Activated naive CD8-positive, alpha-beta T cell treated with anti-CD3 and anti-CD28 coated beads, Interleukin-2, amount 50 U/mL, for 16 hours (primary cell): ENCODE measurements around the gene AMOTL1.
"Not testable (repeated sequence)": the region's sequence is repeated elsewhere in the genome, so short reads cannot be mapped to it uniquely, and the experiment has no call there.

Experiments used
- DNase-seq: peaks from one replicate; pipeline ENCODE4 v3.0.0-alpha.2; 2020; ENCODE audit warnings: low read depth, low spot score

Gene AMOTL1

DNA sequence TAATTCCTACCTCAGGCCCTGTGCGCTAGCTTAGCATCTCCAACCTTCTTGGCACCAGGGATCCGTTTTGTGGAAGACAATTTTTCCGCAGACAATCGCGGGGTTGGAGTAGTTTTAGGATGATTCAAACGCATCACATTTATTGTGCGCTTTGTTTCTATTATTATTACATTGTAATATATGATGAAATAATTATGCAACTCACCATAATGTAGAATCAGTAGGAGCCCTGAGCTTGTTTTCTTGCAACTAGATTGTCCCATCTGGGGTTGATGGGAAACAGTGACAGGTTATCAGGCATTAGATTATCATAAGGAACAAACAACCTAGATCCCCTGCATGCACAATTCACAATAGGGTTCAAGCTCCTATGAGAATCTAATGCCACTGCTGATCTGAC is 52.3 kb downstream of the AMOTL1 start:
- DNase-seq: no peak

- no peak for DNase-seq
Measured at GRCh38 chr11:94821439-94821838, 53.3 kb downstream of the AMOTL1 start.

GRCh38 chr11:94822080-94822479 is 53.9 kb downstream of the AMOTL1 start:
- no peak for DNase-seq

GRCh38 chr11:94823102-94823732 is 55.1 kb downstream of the AMOTL1 start:
- no peak for DNase-seq

GRCh38 chr11:94825031-94825430 is 56.9 kb downstream of the AMOTL1 start:
- no peak for DNase-seq

- no peak for DNase-seq
Measured at GRCh38 chr11:94825481-94825880, 57.3 kb downstream of the AMOTL1 start.

- DNase-seq: no peak
Measured at GRCh38 chr11:94826415-94826814, 58.3 kb downstream of the AMOTL1 start.

DNA sequence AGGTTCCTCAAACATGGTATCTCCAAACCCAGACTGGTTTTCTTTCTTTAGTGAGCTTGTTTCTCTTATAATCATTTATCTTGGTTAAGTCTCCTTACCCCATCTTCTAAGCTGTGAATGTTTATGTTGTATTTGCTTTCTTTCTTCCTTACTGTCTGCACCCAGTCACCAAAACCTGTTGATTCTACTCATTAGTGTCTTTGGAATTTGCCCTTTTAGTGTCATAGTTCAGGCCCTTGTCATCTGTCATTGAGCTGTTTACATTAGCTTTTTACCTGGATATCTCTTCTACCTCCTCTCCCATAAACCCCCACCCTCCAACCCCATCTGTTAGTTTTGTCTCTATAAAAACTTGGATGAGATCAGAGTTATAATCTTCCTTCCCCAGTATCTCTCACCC is 59.9 kb downstream of the AMOTL1 start:
- no peak for DNase-seq

DNA sequence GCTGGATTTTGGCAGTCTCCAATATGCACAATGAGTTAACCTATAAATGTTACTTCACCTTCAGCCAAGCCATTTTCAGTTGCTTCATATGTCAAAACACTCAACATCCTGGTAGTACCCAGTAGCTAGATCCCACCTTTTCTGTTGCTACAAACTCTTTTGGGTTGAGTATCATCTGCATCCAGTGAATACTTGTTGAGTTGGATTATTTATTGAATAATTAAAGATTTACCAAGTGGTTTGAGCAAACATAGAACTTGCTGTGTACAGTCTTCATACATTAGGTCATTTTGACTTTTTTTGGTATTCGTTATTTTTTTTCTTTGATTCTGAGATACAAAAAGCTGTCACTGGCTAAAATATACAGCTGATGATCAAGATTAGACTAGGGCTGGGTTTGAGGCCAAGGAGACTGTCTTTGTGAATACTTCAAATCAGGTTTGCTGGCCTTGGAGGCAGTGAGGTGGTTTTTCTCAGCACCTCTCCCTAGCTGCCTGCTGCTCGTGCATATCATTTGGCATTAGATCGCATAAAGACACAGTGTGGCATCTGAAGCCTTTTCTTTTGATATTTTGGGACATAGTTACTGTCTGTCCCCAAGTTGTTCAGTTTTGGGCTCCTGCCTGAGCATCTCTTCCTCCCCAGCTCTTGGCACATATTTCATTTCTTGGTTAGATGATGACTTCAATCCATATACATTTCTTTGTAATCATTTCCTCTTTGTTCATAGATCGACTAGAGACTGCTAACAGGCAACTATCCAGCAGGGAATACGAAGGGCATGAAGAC is 62.8 kb downstream of the AMOTL1 start:
- DNase-seq: no peak

GRCh38 chr11:94831529-94831928 is 63.4 kb downstream of the AMOTL1 start:
- DNase-seq: no peak

GRCh38 chr11:94832604-94833235 is 64.6 kb downstream of the AMOTL1 start:
- DNase-seq: no peak

DNA sequence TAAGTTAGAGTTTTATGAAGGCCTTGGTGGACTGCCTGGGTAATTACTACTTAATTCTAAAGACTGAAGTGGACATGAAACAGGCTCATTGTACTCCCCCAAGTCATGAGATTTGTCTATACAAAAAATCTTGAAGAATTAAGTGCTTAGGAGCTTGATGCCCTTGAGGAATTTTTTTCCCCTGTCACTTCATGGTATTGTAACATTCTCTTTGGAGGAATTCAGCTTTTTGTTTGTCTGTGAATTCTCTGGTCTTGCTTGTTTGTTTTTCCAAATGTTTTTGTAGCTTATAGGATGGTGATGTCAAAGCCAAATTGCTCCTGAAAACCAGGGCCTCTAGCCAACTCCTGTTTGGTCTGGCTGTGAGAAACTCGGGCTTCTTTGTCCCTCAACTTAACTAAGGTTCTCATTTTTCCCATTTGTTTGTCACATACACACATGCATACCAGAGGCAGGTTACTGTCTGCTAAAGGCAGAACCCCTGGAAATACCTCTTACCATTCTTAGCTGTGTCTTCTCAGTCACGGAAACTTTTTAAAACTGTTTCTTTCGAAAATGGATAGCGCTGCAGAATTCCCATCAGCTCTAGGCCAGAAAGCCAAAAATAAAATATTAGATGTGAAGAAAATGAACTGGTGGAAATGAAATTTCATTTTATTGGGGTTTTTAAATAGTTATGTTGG is 66.9 kb downstream of the AMOTL1 start:
- no peak for DNase-seq

DNA sequence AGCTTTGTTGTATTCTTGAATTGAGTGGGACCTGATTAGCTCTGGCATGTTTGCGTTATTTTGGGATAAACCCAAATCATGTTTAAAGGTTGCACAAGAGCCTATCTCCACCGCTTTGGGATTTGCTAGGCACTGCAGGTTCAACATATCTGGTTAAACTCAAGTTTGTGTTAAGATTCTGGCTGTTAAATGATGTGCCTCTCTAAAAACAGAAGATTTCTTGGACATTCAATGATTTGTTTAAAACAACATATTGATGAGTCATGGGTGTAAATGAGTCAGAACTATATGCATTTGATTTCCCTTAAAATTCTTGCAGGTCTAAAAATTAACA is 67.4 kb downstream of the AMOTL1 start:
- no peak for DNase-seq

- DNase-seq: no peak
Measured at GRCh38 chr11:94837317-94837716, 69.2 kb downstream of the AMOTL1 start.

- no peak for DNase-seq
Measured at GRCh38 chr11:94838027-94838731, 70.0 kb downstream of the AMOTL1 start.

DNA sequence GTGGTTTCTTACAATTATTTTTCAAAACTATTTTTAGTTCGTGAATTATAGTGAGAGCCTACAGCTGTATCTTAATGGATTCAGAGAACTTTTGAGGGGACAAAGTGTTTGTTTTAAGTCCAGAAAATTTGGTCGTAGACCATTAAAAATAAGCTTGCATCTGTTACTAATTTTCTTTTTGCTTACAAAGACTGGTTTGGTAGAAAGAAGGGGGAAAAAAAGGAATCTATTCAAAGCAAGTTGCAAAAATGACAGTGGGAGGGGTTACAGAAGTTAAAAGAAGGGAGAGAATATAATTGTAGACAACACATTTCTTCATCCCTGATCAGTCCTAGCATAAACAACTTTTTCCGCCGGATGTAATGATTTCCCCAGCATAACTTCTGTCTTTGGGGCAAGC is 72.1 kb downstream of the AMOTL1 start:
- no peak for DNase-seq

DNA sequence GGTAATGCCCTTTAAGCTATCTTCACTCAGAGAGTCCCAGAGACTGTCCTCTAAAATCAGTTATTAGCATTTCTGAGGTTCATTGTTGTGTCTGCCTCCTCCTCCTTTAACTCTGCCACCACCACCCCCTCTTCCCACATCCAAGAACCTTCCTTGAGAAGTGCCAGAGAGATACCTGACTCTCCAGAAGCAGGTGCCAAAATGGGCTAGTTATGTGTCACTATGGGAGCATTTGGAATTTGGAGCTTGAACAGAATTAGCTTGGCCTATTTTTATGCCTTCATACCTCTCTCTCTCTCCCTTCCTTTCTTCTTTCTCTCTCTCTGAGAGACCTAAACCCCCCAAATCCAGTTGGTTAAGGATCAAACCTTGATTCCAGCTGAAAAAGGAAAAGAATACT is 75.9 kb downstream of the AMOTL1 start:
- DNase-seq: no peak

- DNase-seq: no peak
Measured at GRCh38 chr11:94845622-94846021, 77.5 kb downstream of the AMOTL1 start.

DNA sequence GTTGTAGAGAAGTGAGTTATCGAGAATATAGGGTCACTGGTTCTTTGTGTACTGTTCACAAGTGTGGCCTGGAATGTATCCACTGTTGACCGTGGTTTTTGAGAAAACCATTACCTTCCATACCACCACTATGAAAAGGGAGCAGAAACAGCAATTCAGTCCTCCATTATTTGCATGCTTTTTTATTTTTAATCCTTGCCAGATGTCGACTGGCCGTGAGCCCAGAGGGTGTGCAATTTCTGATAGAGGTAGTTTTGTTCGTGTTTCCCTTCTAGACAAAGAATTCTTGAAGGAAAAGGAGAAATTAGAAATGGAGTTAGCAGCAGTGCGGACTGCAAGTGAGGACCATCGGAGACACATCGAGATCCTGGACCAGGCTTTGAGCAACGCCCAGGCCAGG is 81.7 kb downstream of the AMOTL1 start:
- DNase-seq: no peak

- no peak for DNase-seq
Measured at GRCh38 chr11:94851864-94852636, 83.9 kb downstream of the AMOTL1 start.

GRCh38 chr11:94853288-94853687 is 85.1 kb downstream of the AMOTL1 start:
- DNase-seq: not testable (repeated sequence)
